HTERT RPE-1 (cell line): ENCODE results near the gene STUM.

ENCODE experiments used
- in situ Hi-C: fragments of 300-500 bp; cut with MboI; formaldehyde crosslinking; loops from 4 replicates; pipeline ENCODE4 v1.14.3; 2020; ENCODE audit warnings: low sequenced_read_pairs

The STUM gene

GRCh38 chr1:226646870-226647449 is 98.4 kb downstream of the STUM start:
- in situ Hi-C loops, result loop anchor here (25.0 kb wide), 1 partner anchor 190 kb away; no protein-coding TSS in a partner anchor

- in situ Hi-C loops, result loop anchor here (25.0 kb wide), 1 partner anchor 190 kb away; no protein-coding TSS in a partner anchor
Measured at GRCh38 chr1:226647719-226648118, 99.2 kb downstream of the STUM start.

- in situ Hi-C loops, result loop anchor here (25.0 kb wide), 1 partner anchor 189 kb away; no protein-coding TSS in a partner anchor
Measured at GRCh38 chr1:226648421-226648820, 99.9 kb downstream of the STUM start.

- in situ Hi-C loops, result loop anchor here (25.0 kb wide), 1 partner anchor 188 kb away; no protein-coding TSS in a partner anchor
Measured at GRCh38 chr1:226649244-226649643, 100.7 kb downstream of the STUM start.

- in situ Hi-C loops, result loop anchor here (25.0 kb wide), 1 partner anchor 188 kb away; no protein-coding TSS in a partner anchor
Measured at GRCh38 chr1:226649780-226650179, 101.2 kb downstream of the STUM start.

- in situ Hi-C loops, result no loop called here
Measured at GRCh38 chr1:226650236-226650841, 101.8 kb downstream of the STUM start.

GRCh38 chr1:226651041-226651731 is 102.6 kb downstream of the STUM start:
- in situ Hi-C loops, result no loop called here

- in situ Hi-C loops, result no loop called here
Measured at GRCh38 chr1:226651732-226652105, 103.2 kb downstream of the STUM start.

GRCh38 chr1:226652613-226653012 is 104.0 kb downstream of the STUM start:
- in situ Hi-C loops, result no loop called here

GRCh38 chr1:226653311-226653921 is 104.9 kb downstream of the STUM start:
- in situ Hi-C loops, result no loop called here

GRCh38 chr1:226654046-226654667 is 105.6 kb downstream of the STUM start:
- in situ Hi-C loops, result no loop called here

- in situ Hi-C loops, result no loop called here
Measured at GRCh38 chr1:226654668-226655055, 106.1 kb downstream of the STUM start.

GRCh38 chr1:226655251-226656163 is 106.9 kb downstream of the STUM start:
- in situ Hi-C loops, result no loop called here

GRCh38 chr1:226656201-226656600 is 107.6 kb downstream of the STUM start:
- in situ Hi-C loops, result no loop called here

GRCh38 chr1:226656601-226657277 is 108.2 kb downstream of the STUM start:
- in situ Hi-C loops, result no loop called here

GRCh38 chr1:226657895-226658545 is 109.5 kb downstream of the STUM start:
- in situ Hi-C loops, result no loop called here

GRCh38 chr1:226658546-226659125 is 110.1 kb downstream of the STUM start:
- in situ Hi-C loops, result no loop called here
